ENCODE data around the gene COQ4.

COQ4 gene

DNA sequence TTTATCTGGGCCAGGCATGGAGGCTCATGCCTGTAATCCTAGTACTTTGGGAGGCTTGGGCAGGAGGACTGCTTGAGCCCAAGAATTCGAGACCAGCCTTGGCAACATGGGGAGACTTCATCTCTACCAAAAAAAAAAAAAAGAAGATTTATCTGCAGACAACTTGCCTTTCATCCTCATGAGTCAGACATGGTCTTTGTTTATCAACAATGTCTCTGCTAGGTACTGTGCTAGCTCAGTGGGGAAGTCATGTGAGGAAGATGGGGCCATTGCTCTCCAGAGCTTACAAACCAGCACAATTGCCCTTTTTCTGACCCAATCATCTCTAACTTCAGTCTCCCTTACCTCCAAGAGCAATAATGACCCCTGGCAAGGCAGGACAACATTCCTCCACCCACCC is 50.1 kb downstream of the COQ4 start:
- no peak for DNase-seq (ENCODE audit: low spot score)

DNA sequence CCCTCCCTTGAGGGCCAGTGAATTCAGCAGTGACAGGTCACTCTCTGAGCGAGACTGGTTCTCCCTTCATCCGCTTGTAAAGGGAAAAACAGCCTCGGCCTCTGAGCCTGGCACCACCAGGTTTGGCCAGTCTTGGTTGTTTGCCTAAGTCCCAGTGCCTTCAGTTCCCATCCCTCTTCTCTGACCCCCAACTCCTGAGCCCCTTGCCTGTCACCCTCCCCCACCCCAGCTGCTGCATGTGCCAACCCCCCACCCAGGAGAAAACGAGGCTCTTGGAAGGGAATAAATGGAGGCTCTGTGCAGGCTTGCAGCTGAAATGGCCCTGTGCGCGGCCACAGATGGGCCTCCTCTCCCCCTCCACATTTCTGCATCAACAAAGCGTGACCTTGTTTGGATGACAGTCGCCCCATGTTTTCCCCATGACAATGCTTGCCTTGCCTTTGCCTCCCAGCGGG is 51.6 kb downstream of the COQ4 start:
- no peak for DNase-seq (ENCODE audit: low spot score)

DNA sequence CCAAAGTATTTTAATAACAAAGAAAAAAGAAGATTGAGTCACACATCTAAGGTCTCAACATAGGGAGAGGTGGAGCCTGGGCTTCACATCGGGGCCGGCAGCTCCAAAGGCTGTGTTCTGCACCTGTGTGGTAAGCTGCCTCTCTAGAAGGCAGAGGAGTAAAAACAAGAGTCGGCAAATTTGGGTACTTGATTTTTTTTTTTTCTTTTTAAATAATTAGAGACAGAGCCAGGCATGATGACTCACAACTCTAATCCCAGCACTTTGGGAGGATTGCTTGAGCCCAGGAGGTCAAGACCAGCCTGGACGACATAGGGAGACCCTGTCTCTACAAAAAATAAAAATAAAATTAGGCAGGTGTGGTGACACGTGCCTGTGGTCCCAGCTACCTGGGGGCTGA is 53.2 kb downstream of the COQ4 start:
- DNase-seq (ENCODE audit: low spot score), result no peak

DNA sequence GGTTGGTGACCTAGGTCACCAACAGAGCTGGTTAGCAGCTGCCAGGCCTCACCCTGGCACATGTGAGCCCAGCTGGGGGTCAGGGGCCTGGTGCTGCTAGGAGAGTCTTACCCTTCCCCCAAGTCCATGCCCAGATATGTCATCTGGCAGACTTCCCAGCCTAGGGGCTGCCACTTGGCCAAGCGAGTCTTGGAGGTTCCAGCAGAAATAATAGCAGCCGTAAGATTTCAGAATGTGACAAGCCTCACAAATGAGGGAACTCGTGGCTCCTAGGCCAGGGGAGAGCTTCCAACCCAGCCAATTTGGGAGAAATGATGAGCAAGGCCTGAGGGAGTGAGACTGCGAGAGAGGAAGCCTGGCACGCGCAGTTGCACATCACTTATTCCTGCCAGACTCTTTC is 59.6 kb downstream of the COQ4 start:
- DNase-seq (ENCODE audit: low spot score), result no peak

DNA sequence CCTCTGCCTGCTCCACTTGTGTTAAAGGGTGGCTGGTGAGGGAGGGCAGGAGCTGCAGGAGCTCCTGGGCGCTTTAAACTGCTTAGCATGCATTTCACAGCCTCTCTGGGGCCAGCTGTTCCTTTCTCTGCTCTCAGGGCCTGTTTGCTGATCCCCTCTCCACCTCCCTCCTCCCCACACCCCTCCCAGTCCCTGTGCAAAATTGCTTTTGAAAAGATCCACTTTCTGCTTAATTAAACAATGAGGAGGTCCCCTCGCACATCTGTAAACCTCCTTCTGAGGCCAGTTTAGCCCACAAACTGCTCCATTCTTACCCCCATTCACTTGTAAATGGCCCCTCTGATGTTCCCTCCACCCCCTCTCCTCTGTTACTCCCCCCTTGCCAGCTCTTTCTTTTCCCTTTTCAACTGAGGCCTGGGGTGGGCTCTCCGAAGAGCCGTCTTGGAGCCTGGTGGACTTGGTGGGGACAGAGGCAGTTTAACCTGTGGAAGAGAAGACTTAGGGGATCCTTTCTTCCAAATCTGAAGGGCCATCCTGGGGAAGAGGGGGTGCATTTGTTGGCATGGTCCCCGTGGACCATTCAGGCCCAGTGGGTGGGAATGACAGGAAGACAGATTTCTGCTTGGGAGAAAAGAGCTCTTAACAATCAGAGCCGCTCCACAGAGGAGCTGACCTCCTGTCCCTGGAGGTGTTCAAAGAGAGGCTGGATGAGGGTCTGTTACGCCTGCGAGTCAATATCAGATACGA is 60.5 kb downstream of the COQ4 start:
- DNase-seq (ENCODE audit: low spot score), result no peak

All from LoVo (cell line).